Neural progenitor cell (in vitro differentiated cells): ENCODE measurements around the gene KTI12.
"Not testable (repeated sequence)": the region's sequence is repeated elsewhere in the genome, so short reads cannot be mapped to it uniquely, and the experiment has no call there.

Experiments used
- EZH2phosphoT487 ChIP-seq: fragments of 200-600 bp; sonication (generic); IDR thresholded peaks from 2 replicates; pipeline ENCODE4 v1.6.1; 2017; ENCODE audit warnings: antibody characterized with exemption
- TF ChIP-seq, protein P1 (sequence below): fragments of 200-600 bp; sonication (generic); IDR thresholded peaks from 2 replicates; pipeline ENCODE4 v1.5.1; 2017; ENCODE audit warnings: antibody characterized with exemption, mild to moderate bottlenecking

- TF ChIP-seq, protein P1, sequence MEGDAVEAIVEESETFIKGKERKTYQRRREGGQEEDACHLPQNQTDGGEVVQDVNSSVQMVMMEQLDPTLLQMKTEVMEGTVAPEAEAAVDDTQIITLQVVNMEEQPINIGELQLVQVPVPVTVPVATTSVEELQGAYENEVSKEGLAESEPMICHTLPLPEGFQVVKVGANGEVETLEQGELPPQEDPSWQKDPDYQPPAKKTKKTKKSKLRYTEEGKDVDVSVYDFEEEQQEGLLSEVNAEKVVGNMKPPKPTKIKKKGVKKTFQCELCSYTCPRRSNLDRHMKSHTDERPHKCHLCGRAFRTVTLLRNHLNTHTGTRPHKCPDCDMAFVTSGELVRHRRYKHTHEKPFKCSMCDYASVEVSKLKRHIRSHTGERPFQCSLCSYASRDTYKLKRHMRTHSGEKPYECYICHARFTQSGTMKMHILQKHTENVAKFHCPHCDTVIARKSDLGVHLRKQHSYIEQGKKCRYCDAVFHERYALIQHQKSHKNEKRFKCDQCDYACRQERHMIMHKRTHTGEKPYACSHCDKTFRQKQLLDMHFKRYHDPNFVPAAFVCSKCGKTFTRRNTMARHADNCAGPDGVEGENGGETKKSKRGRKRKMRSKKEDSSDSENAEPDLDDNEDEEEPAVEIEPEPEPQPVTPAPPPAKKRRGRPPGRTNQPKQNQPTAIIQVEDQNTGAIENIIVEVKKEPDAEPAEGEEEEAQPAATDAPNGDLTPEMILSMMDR = not testable (repeated sequence)
- not testable (repeated sequence) for TF ChIP-seq EZH2phosphoT487
Measured at GRCh38 chr1:52028839-52029238, 4.8 kb downstream of the KTI12 start.
